Coronary artery (tissue), 2 donors: ENCODE measurements around the gene UBE2V1.
"Not testable (repeated sequence)": the region's sequence is repeated elsewhere in the genome, so short reads cannot be mapped to it uniquely, and the experiment has no call there.

Source experiments
- DNase-seq: peaks from one replicate; pipeline ENCODE4 v3.0.0-alpha.2; 2017; ENCODE audit warnings: low spot score
- H3K27ac ChIP-seq, 2 donors: fragments of 200-600 bp; sonication (generic); one replicate each; pipeline ENCODE4 v1.5.1; 2016 to 2019
- H3K4me3 ChIP-seq: fragments of 200-600 bp; sonication (generic); 2 replicates; pipeline ENCODE4 v1.5.1; 2016; ENCODE audit warnings: mild to moderate bottlenecking, moderate library complexity
- TF ChIP-seq, protein P1 (sequence below): fragments of 200-600 bp; sonication (generic); IDR thresholded peaks from one replicate; pipeline ENCODE4 v1.5.1; 2019; ENCODE audit warnings: antibody characterized with exemption

The UBE2V1 gene

DNA sequence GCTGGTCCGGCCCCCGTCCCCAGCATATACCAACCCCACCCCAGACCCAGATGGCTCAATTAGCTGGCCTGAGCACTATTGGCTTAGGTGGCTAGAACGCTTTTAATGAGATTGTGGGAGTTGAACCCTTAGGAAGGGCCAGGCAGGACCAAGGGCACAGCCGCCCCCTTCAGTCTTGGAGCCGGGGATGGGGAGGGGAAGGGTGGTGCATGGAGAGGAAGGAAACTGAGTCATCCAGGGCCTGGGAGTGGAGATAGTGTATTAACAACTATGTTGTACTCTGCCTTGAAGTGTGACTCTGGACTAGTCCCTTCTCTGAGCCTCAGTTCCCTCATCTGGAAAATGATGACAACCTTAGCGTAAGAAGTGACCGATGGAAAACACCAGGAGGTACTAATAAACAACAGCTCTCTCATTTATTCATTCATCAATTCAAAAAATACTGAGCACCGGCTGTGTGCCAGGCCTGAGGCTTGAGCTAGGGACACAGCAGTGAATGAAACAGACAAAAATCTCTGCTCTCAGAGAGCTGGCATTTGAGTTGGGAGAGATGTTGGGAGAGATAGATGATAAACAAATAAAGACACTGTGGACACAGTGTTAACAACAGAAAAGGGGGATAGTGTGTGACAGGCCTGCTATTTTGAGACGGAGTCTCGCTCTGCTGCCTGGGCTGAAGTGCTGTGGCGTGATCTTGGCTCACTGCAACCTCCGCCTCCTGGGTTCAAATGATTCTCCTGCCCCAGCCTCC, 29.0 kb upstream of the UBE2V1 start:
- H3K4me3 ChIP-seq: no peak overlapping the region
- H3K27ac ChIP-seq: no peak overlapping the region
- TF ChIP-seq, protein P1, sequence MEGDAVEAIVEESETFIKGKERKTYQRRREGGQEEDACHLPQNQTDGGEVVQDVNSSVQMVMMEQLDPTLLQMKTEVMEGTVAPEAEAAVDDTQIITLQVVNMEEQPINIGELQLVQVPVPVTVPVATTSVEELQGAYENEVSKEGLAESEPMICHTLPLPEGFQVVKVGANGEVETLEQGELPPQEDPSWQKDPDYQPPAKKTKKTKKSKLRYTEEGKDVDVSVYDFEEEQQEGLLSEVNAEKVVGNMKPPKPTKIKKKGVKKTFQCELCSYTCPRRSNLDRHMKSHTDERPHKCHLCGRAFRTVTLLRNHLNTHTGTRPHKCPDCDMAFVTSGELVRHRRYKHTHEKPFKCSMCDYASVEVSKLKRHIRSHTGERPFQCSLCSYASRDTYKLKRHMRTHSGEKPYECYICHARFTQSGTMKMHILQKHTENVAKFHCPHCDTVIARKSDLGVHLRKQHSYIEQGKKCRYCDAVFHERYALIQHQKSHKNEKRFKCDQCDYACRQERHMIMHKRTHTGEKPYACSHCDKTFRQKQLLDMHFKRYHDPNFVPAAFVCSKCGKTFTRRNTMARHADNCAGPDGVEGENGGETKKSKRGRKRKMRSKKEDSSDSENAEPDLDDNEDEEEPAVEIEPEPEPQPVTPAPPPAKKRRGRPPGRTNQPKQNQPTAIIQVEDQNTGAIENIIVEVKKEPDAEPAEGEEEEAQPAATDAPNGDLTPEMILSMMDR: no peak
- DNase-seq: no peak

DNA sequence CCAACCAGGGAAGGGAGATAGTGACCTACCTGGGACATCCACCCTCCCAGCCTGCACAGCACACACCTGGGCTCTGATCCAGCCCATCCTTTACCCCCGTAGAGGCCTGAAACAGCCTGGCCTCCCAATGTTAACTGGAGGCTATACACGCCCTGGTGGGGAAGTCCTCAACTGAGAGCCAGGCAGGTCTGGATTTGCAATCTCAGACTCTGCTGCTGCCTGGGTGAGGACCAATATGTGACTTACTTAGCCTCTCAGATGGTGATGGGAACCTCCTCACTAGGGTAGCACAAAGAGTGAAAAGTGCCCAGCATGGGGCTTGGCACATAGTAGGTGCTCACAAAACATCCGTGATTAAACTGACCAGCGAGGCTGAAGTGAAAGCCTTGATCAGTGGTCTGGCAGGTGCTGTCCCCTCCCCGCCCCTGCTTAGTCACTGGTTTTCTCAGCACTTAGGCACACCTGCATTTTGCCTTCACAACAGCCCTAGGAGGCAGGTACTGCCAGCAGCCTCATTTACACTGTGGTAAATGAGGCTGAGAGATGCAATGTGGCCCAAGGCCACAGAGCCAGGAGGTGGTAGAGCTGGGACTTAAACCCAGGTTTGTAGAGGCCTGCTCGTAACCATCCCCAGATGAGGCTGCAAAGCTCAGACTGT, 28.2 kb upstream of the UBE2V1 start:
- TF ChIP-seq, protein P1: no peak

DNA sequence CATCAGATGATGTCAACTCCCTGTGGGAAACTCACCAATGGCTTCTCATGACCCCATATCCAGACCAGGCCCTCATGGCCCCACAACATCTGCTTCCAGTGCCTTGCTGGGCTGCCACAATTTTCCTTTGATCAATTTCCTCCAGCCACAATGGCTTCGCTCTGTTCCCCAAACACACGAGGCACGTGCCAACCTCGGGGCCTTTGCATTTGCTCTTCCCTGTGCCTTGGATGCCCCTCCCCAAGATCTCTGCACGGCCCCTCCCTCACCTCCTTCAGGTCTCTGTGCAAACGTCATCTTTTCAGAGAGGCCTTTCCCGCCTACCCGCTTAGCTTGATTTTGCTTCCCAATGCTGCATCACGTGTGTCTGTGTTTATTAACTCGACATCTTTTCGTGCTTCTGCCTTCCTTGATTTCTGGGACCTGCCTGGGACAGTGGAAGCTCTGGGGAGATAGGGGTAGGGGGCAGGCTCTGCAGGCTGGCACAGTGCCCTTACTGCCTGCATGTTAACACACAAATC, 27.4 kb upstream of the UBE2V1 start:
- Histone ChIP-seq H3K4me3 (no peak overlapping the region), H3K27ac (no peak overlapping the region)
- no peak for DNase-seq
- TF ChIP-seq, protein P1: no peak

More for the DNA sequence above, 28.2 kb upstream of the UBE2V1 start:
- Histone ChIP-seq H3K27ac (no peak overlapping the region), H3K4me3 (no peak overlapping the region)
- DNase-seq: no peak

GRCh38 chr20:50138479-50139393, 25.8 kb upstream of the UBE2V1 start:
- H3K4me3 ChIP-seq: no peak overlapping the region
- DNase-seq: no peak

DNA sequence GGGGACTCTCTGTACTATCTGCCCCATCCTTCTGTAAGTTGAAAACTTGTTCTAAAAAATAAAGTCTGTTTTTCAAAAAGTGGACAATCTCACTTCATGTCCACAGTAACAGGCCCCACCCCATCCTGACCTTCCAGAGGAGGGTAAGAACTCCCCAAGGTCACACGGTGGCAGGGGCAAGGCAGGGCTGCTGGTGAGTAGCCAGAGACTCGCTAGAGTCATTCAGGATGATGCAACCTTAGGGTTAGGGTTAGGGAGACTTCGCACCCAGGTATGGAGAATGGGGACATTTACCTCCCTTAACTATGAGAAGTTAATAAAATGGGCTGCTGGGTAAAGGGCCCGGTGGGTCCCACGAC, 25.1 kb upstream of the UBE2V1 start:
- DNase-seq: no peak
- Histone ChIP-seq H3K4me3 (no peak overlapping the region), H3K27ac (peak overlapping the region in 1 of 2 donors; percentile 64)
- TF ChIP-seq, protein P1: no peak

More at GRCh38 chr20:50138479-50139393, 25.8 kb upstream of the UBE2V1 start:
- TF ChIP-seq, protein P1: no peak
- peak overlapping the region in 1 of 2 donors; percentile 64 for H3K27ac ChIP-seq

- H3K27ac ChIP-seq: peak overlapping the region in 1 of 2 donors; percentile 64
These were observed 24.8 kb upstream of the UBE2V1 start for GRCh38 chr20:50137702-50138101.

More at GRCh38 chr20:50137702-50138101, 24.8 kb upstream of the UBE2V1 start:
- DNase-seq, H3K4me3 ChIP-seq: not testable (repeated sequence)
